GM12873 (cell line): ENCODE measurements around the gene TPPP2.

Experiments
- TF ChIP-seq, protein P1 (sequence below): IDR thresholded peaks from 2 replicates; pipeline ENCODE4 v1.5.1; 2012; ENCODE audit warnings: low read depth, mild to moderate bottlenecking, moderate library complexity, low read length, control low read depth; ENCODE audit not compliant: insufficient read depth; ENCODE audit errors: missing control alignments

Gene TPPP2

DNA sequence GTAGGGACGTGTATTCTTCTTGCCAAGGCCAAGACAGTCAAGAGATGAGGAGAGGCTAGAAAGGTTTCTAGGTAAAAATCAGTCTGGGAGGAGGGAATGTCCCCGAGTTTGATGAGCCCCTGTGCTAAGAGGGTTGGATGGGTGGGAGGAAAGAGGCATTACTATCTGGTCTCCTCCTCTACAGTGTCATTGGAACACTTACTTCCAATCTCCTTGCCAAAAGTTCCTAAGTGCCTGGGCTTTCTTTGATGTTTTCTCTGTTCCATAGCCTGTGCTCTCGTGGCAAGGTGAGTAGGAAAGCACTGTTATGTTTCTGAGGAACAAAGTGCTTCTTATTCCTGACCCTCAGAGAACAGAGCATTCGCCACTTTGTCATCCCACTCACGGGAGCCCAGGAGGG is 4.7 kb downstream of the TPPP2 start, which contains the start of gene RNASE13:
Gene RNASE13 (minus strand): TSS at position 101 of the 400 bp plus-strand sequence. CDS start 519 bp downstream, outside the sequence.
- TF ChIP-seq, protein P1, sequence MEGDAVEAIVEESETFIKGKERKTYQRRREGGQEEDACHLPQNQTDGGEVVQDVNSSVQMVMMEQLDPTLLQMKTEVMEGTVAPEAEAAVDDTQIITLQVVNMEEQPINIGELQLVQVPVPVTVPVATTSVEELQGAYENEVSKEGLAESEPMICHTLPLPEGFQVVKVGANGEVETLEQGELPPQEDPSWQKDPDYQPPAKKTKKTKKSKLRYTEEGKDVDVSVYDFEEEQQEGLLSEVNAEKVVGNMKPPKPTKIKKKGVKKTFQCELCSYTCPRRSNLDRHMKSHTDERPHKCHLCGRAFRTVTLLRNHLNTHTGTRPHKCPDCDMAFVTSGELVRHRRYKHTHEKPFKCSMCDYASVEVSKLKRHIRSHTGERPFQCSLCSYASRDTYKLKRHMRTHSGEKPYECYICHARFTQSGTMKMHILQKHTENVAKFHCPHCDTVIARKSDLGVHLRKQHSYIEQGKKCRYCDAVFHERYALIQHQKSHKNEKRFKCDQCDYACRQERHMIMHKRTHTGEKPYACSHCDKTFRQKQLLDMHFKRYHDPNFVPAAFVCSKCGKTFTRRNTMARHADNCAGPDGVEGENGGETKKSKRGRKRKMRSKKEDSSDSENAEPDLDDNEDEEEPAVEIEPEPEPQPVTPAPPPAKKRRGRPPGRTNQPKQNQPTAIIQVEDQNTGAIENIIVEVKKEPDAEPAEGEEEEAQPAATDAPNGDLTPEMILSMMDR = no peak

DNA sequence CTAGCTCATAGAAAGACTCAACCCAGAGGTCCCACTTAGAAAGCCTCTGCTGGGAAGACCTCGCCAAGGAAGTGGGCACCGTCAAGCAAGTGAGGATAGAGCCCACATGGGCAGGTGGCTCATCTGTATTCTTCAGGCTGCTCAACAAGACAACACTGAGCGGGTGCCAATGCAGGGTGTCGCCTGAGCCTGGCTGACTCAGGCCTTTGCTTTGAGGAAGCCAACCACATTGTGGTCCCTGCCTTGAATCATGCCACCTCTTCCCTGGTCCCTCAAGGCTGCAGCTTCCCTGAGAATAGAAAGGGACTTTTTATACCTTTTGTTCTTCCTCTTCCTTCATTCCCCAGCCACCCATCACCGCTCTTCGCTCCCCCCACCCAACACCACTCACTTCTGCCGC is 6.7 kb downstream of the TPPP2 start:
- TF ChIP-seq, protein P1 = no peak

DNA sequence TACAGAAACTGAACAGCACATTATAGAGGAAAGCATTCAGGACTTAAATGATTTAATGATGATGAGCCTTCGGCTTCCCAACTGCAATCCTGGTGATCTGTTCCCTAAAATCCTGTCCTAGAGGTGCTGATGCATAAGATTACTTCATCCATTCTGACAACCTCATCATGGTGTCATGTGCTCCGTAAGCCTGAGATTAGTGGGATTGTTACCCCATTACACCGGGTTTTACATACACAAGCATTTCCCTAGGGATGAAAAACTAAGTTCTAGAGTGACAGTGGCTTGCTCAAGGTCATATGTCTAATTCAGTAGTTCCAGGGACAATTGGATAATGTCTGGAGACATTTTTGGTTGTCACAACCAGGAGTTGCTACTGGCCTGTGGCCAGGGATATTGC is 7.1 kb downstream of the TPPP2 start:
- TF ChIP-seq, protein P1 = no peak

DNA sequence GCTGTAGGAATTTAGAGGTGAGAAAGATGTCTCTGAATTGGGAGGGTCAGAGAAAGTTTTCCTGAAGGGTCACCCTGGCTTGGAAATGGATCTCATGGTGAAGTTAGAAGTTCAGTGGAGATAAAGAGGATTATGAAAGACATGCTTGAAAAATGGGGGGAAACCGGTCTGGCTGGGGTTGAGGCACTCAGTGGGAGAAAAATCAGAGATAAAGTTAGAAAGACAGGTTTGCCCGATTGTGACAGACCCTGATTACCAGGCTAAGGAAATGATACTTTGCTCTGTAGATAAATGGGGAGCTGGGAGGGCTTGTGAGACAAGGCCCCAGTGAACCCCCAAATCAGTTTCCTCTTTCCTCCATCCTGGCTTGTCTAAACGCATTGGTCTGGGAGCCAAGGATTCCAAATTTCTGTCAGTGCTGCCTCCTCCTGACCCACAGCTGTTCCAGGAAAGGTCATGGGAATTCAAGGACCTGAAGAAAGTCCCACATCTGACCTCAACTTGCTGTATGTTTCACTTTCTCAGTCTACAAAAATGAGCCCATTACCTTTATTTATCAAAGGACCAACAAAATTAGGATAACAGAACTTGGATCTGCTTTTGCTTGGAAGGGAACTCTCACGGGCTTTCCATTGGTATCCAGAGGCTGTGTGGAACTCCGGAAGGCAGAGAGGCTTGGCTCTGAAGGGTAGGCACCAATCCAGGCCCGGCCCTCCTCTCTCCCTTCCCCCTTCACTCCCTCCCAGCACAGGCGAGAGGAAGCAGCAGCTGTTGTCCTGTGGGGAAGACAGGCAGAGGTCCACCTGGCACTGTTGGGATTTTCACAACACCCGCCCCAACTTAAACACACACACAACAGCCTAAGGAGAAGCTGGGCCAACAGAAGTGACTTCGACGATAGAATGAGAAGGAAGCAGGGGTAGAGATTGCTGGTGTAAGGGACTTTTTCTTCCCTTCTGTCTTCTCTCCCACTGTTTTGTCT is 8.7 kb downstream of the TPPP2 start:
- TF ChIP-seq, protein P1 = no peak

DNA sequence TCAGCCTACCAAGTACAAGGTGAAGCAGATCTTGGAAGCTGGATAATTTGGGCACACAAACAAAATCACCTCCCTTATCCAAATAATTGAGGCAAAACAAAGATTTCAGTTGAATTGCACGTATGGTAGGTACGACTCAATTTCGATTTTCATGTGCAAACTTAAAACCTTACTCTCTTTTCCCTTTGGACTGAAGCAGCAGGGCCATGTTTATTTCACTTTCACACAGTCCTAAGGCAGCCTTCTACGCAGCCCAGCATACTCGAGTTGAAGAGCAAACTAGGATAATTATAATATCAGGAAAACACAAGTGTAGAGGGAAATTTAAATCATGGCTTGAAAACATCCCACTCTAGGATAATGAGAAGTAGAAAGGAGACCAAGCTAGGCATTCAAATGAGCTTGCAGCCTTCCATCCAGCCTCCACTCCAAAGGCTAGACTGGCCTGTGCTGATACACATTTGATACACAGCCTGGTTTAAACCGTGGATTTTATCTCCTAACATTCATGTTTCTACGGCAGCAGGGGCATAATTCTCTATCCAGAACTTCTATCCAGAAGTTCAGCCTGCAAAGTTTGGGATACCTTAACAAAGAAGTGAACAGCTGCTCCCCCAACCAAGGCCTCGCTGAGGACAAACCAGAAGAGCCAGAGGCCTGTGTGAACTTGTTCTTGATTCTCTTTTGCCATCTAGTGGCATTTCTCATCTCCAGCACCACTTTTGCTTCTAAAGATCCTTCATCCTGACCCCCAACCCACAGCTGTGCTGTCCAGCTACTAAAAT is 9.8 kb downstream of the TPPP2 start:
- TF ChIP-seq, protein P1 = peak; percentile 69

DNA sequence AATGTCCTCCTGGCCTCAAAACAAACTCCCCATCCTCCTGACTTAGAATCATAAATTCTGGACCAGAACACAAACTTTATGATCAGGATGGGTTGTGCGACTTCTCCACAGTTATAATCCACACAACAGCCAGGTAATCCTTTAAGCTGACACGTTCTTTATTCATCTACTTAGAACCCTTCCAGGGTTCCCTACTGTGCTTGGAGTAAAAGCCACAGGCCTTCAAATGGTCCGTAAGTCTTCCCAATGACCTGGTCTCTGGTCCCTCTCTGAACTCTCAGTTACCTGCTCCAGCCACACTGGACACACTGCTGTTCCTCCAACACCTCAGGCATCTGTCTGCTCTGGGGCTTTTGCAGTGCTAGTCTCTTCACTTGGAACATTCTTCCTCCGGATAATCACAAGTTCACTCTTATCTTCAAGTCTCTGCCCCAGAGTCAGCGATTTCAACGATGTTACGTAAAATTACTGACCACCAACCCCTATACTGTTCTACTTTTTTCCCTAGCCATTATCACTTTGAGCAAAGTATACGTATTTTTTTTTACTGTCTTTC is 10.4 kb downstream of the TPPP2 start:
- TF ChIP-seq, protein P1 = no peak
